GM12892 (cell line): ENCODE data around the gene RTN4RL2.

ENCODE experiments used
- DNase-seq: peaks from one replicate; pipeline ENCODE4 v3.0.0; 2011; ENCODE audit not compliant: insufficient read length
- FAIRE-seq: peaks from 2 replicates; lab custom pipeline; 2011; peaks lifted over from hg19 to GRCh38; lab: Jason Lieb, UNC
- POLR2A ChIP-seq: IDR thresholded peaks from 2 replicates; pipeline ENCODE4 v1.6.1; 2011; ENCODE audit warnings: low read depth, low read length, control low read depth
- POLR2AphosphoS5 ChIP-seq: IDR thresholded peaks from 2 replicates; pipeline ENCODE4 v1.6.1; 2011; ENCODE audit warnings: low read depth, low read length, control low read depth
- TAF1 ChIP-seq: IDR thresholded peaks from 2 replicates; pipeline ENCODE4 v1.6.1; 2011; ENCODE audit warnings: low read depth, mild to moderate bottlenecking, control low read depth, low read length, borderline replicate concordance

Gene RTN4RL2

DNA sequence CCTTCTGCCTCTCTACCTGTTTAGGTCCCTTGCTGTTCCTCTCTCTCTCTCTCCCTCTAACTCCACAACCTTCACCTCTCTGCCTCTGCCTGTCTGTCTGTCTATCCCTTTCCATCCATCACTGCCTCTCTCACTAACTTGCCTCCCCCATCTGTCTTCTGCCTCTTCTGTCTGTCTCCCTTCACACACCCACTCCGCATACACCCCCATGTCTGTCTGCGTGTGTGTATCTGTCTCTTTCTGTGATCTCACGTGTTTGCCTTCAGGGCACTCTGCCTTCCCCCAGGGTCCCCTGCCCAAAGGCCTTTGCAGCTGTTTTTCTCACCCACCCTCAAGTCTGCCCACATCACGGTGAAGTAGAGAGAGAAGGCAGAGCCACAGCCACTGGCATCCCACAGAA lies 7.9 kb downstream of the RTN4RL2 start:
- no peak for FAIRE-seq

DNA sequence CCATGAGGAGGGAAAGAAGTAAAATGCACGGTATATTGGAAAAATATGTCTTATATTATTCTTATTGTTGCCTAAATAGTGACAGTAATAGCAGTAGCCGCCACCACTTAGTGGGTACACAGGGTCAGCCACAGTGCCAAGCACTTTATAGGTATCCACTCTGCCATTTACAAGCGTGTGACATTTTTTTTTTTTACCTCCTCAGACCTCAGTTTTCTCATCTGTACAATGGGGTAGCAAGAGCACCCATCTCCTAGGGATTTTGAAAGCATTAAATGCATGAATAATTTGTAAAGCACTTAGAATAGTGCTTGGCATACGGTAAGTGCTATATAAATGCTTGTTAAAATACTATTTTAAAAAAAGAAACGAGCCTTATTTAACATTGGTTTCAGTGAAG lies 8.9 kb downstream of the RTN4RL2 start:
- TF ChIP-seq POLR2AphosphoS5 (no peak), TAF1 (no peak), POLR2A (no peak)
- no peak for FAIRE-seq
- DNase-seq: no peak

More for the DNA sequence above, 7.9 kb downstream of the RTN4RL2 start:
- DNase-seq: no peak
- TF ChIP-seq POLR2A (no peak), POLR2AphosphoS5 (no peak), TAF1 (no peak)

DNA sequence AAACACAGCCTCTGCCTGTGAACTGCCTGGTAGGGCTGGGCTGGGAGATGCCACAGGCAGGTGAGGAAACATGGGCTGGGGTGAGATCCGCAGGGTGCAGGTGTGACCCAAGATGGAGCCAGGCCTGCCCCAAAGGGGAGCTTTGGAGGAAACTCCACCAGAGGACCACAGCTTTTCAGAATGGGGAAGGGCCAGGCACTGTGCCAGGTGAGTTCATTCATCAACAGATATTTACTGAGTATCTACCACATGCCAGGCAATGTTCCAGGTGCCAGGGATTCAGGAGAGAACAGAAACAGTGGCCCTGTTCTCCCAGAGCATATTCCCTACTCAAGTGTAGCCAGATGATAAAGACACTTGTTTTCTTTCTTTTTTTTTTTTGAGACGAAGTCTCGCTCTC lies 11.2 kb downstream of the RTN4RL2 start:
- no peak for TF ChIP-seq POLR2A
- TF ChIP-seq POLR2AphosphoS5: no peak
- no peak for TF ChIP-seq TAF1
- DNase-seq (no peak), FAIRE-seq (no peak)

DNA sequence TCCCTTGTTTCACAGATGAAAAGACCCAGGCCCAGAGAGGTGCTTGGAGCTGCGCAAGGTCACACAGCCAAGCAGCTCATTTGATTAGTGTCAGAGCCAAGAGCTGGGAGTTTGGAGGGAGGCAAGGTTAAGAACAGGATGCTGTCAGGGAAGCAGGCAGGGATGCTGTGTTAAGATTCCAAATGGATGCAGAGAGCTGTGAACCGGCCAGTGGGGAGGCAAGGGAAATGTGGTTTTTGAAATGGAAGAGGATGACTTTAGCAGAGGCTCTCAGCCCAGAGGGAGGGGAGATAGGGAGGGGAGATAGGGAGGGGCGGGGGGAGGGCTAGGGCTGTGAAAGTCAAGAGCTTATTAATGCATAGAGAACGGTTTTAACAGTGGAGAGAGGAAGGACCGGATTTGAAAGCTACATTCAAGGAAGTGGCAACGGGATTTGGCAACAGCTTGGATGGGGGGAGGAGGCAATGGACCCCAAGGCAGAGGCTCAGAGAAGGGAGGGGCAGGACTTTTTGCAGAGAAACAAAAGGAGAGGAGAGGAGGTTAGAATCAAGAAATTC lies 13.0 kb downstream of the RTN4RL2 start:
- TF ChIP-seq TAF1: no peak
- TF ChIP-seq POLR2A: no peak
- TF ChIP-seq POLR2AphosphoS5: no peak
- DNase-seq: no peak
- FAIRE-seq: no peak

DNA sequence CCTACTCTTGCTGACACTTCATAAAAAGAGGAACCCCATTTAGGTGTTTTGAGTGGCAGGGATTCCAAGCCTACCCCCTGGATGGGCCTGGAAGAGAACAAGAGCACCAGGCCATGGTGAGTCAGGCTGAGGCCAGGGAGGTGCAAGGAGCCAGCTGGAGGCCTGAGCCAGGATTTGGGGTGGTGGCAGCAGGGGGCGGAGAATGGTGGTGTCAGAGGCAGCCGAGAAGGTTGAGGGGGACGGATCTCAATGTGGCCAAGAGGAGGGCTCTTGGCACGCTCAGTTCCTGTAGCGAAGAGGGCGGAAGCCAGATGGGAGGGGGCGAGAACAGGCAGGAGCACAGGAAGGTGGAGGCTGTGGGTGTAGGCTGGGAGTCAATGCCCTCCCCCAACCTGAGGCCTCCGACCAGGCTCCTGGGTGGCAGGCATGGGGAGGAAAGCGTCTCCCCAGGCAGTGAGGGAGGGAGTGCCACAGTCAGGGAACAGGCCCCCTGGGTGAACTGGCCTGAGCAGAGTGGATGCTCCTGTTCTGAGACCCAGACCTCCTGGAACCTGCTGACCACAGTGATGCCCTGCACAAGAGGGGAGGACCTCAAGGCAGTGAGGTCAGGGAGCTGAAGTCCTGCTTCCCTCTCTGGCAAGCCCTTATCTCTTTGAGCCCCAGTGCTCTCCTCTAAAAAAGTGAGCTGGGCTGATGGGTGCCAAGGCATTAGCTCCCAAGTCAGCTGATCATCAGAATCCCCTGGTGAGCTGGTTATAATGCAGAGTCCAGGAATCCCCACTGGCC lies 13.9 kb downstream of the RTN4RL2 start:
- DNase-seq (no peak), FAIRE-seq (peak; percentile 64)
- no peak for TF ChIP-seq TAF1
- TF ChIP-seq POLR2A: no peak
- no peak for TF ChIP-seq POLR2AphosphoS5

DNA sequence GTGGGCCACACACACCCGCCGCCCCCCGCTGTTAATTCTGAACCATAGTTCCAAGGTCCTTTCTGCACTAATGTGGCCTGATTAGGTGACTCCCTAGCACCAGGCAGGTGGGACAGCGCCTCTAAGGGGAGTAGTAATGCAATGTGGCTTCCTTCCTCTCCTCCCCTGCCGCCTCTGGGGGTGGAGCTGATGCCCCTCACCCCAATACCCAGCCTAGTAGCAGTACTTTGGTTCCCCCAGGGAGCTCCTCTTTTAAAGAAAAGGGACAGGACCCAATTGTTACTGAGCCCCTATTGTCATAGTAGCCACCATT lies 14.4 kb downstream of the RTN4RL2 start:
- FAIRE-seq (no peak), DNase-seq (no peak)
- TF ChIP-seq TAF1 (no peak), POLR2AphosphoS5 (no peak), POLR2A (no peak)

DNA sequence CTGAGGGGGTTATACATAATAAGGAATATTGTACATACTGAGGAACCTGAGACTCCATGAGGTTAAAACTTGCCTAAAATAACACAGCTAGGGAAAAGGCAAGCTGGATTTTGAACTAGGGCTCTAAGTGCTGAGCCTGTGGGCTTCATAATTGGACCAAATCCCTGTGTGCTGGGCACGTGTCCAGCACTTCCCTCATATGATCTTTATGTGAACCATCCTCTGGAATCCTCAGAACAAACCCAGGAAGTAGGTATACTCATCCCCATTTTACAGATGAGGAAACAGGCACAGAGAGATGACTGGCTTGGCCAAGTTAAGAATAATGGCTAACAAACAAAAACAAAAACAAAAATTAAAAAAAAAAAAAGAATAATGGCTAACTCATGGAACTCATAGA lies 14.9 kb downstream of the RTN4RL2 start:
- DNase-seq (no peak), FAIRE-seq (no peak)
- TF ChIP-seq POLR2A (no peak), TAF1 (no peak)

DNA sequence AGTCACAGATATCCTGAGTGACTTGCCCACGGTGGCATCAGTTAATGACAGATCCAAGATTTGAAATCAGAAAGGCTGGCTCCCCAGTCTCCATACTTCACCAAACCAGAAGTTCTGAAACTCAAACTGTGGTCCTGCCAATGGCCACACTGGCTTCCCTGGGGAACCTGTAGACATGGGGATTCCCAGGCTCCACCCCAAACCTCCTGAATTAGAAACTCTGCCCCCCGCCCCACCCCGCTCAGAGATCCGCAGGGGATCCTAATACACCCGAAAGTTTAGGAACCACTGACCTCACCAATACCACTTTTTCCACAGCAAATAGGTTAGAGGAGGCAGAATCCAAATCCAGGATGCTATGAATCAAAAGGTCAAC lies 15.3 kb downstream of the RTN4RL2 start:
- TF ChIP-seq POLR2A (no peak), TAF1 (no peak), POLR2AphosphoS5 (no peak)
- FAIRE-seq (peak; percentile 42), DNase-seq (no peak)

DNA sequence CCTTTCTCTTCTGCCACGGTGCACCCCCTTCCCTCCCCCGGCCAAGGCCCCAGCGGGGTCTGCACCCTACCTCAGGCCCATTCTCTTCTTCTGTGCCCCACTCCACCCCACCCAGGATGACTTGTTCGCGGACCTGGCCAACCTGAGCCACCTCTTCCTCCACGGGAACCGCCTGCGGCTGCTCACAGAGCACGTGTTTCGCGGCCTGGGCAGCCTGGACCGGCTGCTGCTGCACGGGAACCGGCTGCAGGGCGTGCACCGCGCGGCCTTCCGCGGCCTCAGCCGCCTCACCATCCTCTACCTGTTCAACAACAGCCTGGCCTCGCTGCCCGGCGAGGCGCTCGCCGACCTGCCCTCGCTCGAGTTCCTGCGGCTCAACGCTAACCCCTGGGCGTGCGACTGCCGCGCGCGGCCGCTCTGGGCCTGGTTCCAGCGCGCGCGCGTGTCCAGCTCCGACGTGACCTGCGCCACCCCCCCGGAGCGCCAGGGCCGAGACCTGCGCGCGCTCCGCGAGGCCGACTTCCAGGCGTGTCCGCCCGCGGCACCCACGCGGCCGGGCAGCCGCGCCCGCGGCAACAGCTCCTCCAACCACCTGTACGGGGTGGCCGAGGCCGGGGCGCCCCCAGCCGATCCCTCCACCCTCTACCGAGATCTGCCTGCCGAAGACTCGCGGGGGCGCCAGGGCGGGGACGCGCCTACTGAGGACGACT lies 15.9 kb downstream of the RTN4RL2 start:
- DNase-seq (no peak), FAIRE-seq (peak; percentile 95)
- no peak for TF ChIP-seq POLR2AphosphoS5
- no peak for TF ChIP-seq TAF1
- TF ChIP-seq POLR2A: no peak; the same call in 1 of the 2 replicates

DNA sequence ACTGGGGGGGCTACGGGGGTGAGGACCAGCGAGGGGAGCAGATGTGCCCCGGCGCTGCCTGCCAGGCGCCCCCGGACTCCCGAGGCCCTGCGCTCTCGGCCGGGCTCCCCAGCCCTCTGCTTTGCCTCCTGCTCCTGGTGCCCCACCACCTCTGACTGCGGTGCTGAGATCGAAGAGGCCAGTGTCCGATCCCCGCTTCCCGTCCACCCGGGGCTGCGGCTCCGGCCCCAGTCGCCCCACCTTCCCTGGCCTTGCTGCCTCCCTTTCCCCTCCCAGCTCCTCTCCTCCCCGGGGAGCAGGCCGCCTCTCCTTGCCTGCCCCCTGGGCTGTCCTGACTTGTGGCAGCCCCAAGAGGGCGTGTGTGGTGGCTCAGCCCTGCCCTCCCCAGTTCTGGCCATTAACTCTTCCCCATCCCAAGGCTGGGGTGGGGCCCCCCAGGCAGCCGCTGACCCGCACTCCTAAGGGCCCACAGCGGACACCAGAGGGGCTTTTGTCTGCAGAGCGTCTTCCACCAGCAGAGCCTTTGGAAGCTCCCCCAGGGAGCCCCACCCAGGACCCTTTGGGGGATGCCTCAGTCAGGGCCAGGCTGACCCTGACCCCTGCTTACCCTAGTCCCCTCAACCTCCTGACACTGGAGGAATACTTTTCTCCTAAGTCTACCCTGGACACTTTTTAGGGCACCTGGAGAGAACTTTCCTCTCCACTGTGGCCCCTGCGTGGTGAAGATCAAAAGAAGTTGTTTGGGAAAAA lies 16.6 kb downstream of the RTN4RL2 start:
- DNase-seq: peak; percentile 73
- TF ChIP-seq POLR2AphosphoS5 (no peak), POLR2A (no peak), TAF1 (no peak)
- FAIRE-seq: peak; percentile 92

DNA sequence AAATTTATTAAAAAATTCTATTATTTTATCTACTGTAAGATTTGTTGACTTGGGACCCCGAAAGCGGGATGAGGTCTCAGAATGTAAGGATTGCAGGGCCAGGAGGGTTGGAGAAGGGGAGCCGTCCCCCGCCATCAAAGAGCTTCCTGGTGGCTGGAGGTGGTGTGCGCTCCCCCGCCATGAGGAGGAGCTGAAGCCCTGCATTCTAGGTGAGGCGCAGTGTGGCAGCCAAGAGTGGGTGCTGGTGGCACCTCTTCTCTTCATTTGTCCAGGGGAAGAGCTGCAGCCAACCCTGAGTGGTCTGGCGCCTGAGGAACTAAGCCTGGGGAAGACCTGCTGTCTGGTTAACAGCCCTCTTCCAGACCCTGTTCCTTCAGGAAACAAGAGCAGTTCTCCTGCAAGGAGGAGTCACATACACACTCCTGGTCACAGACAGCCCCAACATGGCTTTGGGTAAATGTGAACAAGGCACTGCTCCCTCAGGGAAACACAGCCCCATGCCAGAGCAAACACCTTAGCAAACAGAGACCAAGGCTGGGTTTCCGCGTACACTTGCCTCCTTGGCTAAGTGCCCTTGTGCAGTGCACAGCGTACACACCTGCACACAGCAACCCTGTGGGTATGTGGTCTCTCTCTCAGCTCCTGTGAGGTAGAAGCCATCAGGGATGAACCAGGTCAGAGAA lies 17.3 kb downstream of the RTN4RL2 start:
- FAIRE-seq (peak; percentile 33), DNase-seq (no peak)
- TF ChIP-seq POLR2AphosphoS5: no peak
- TF ChIP-seq POLR2A: no peak
- TF ChIP-seq TAF1: no peak

DNA sequence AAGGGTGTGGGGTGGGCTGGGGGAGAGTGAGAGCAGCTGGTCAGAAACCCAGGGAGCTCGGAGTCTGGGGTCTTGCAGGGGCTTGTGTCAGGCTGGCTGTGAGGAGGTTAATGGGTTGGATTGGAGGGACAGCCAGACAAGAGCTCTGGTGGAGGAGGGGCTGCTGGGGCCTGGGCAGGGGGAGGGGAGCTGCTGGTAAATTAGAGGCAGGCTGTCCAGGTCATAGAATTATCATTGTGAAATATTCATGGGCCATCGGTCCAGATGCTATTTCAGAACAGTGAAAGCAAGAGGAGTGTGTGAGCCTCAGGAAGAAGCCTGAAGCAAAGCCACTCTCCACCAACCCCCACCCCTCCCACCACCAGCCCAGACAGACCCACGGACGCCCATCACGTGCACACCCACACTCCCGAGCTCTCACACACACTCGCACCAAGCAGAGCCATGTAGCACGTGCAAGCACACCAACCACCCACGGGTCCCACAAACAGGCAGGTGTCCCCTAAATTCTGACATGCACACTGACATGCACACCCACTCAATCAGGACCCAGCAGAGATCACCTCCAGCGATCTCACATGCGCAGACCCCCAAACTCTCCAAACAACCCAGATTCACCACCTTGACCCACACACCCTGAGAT lies 18.8 kb downstream of the RTN4RL2 start:
- TF ChIP-seq POLR2A (no peak), POLR2AphosphoS5 (no peak), TAF1 (no peak)
- DNase-seq: no peak
- peak; percentile 21 for FAIRE-seq

DNA sequence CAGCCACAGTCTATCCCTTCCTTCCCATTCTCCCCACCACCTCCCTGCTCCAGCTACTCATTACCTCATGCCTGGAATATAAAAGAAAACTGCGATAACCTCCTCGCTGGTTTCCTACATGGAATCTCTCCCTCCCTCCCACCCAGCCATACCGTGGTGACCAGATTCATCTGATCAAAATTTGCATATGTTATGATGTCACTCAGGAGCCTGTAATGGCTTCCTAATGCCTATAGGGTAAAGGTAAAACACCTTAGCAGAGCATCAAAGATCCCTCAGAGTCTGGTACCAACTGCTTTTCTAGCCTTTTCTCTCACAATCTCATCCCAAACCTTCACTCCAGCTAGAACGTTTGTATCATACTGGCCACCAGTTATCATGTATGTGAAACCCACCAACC lies 19.6 kb downstream of the RTN4RL2 start:
- no peak for DNase-seq
- TF ChIP-seq POLR2A (no peak), TAF1 (no peak), POLR2AphosphoS5 (no peak)
- FAIRE-seq: no peak
